Activated T-cell treated with anti-CD3 and anti-CD28 coated beads, Interleukin-2, amount 50 U/mL, for 24 hours (primary cell): ENCODE results near the gene SLC24A1.

Source experiments
- DNase-seq: peaks from one replicate; pipeline ENCODE4 v3.0.0-alpha.2; 2020
- H3K27ac Mint-ChIP-seq: 2 replicates; pipeline ENCODE4 v1.8.0; 2020; ENCODE audit warnings: mild to moderate bottlenecking, mixed read lengths
- H3K27me3 Mint-ChIP-seq: 2 replicates; pipeline ENCODE4 v1.8.0; 2020; ENCODE audit warnings: mixed read lengths
- H3K36me3 Mint-ChIP-seq: 2 replicates; pipeline ENCODE4 v1.8.0; 2020; ENCODE audit warnings: low read depth, mixed read lengths
- H3K4me1 Mint-ChIP-seq: 2 replicates; pipeline ENCODE4 v1.8.0; 2020; ENCODE audit warnings: low read depth, mixed read lengths
- H3K4me3 Mint-ChIP-seq: 2 replicates; pipeline ENCODE4 v1.8.0; 2020; ENCODE audit warnings: mild to moderate bottlenecking, moderate library complexity, mixed read lengths
- H3K9me3 Mint-ChIP-seq: 2 replicates; pipeline ENCODE4 v1.8.0; 2020; ENCODE audit warnings: mixed read lengths

The SLC24A1 gene

DNA sequence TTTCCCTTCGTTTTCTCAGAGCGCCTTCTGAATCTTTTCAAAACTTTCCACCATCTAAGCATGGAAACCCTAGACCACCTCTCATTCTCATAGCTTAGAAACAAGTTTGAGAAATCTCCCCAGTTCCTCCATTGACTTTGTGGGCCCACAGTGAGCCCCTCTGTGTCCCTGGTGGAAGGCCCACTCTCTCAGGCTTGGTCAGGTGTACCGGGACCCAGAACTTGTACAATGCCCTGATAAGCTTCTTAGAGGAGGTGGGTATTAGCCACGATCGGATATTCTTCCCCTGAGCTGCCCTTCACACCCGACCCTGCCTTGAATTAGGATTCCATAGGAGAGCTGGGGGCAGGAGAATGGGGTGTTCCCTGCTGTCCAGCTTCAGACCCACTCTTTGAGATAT is at the start of gene SLC24A1:
TSS of gene SLC24A1 (plus strand) at position 301 of the 400 bp plus-strand sequence. CDS start 2,143 bp downstream, outside the sequence.
- Mint-ChIP-seq H3K4me1 (no peaks in the 10 kb centered on the region), H3K27me3 (no peaks in the 10 kb centered on the region), H3K36me3 (peaks cover 16% of the 10 kb centered on the region), H3K27ac (no peak within 1 kb of the TSS), H3K9me3 (no peaks in the 10 kb centered on the region), H3K4me3 (no peak within 1 kb of the TSS)
- DNase-seq = no peak

DNA sequence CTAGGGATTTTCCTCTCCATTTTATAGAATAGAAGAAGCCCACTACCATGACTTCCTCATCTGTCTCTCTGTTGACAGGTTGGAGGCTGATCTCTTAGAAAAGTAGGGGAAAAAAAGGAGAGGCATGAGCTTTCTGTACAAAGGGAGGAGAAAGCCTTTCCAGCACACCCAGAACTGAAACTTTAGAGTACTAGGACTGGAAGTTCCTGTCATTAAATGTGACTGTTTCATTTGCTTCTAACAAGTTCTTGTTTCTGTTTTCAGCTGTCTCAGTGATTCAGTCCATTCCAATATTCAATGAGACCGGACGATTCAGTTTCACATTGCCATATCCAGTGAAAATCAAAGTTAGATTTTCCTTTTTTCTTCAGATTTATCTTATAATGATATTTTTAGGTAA is 49.8 kb upstream of the SLC24A1 start:
- no peaks in the 10 kb centered on the region for H3K27me3 Mint-ChIP-seq
- no peaks in the 10 kb centered on the region for H3K4me1 Mint-ChIP-seq
- no peak overlapping the region for H3K4me3 Mint-ChIP-seq
- peaks cover 87% of the 10 kb centered on the region for H3K36me3 Mint-ChIP-seq
- H3K9me3 Mint-ChIP-seq = no peaks in the 10 kb centered on the region
- H3K27ac Mint-ChIP-seq = no peak overlapping the region
- no peak for DNase-seq

DNA sequence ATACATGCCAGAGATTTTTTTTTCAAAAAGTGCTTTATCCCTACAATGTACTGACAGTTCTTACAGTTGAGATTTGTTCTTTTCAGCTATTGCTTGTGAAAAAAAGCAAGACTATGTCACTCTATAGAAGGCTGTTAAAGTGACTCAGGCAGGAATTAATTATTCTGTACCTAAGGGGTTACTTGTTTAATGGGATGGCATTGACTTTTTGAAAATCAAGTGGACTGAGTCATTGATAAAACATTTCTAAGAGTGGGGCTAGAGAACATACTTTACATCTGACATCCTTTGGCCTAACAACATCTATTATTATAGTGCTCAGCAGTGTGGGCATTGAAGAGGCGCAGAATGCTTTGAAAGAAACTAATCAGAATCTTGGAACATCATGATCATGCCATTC is 45.1 kb upstream of the SLC24A1 start:
- H3K9me3 Mint-ChIP-seq = no peaks in the 10 kb centered on the region
- peak overlapping the region; percentile 34 for H3K27ac Mint-ChIP-seq
- no peak for DNase-seq
- no peaks in the 10 kb centered on the region for H3K4me1 Mint-ChIP-seq
- H3K27me3 Mint-ChIP-seq = no peaks in the 10 kb centered on the region
- H3K36me3 Mint-ChIP-seq = peaks cover 88% of the 10 kb centered on the region
- H3K4me3 Mint-ChIP-seq = no peak overlapping the region

DNA sequence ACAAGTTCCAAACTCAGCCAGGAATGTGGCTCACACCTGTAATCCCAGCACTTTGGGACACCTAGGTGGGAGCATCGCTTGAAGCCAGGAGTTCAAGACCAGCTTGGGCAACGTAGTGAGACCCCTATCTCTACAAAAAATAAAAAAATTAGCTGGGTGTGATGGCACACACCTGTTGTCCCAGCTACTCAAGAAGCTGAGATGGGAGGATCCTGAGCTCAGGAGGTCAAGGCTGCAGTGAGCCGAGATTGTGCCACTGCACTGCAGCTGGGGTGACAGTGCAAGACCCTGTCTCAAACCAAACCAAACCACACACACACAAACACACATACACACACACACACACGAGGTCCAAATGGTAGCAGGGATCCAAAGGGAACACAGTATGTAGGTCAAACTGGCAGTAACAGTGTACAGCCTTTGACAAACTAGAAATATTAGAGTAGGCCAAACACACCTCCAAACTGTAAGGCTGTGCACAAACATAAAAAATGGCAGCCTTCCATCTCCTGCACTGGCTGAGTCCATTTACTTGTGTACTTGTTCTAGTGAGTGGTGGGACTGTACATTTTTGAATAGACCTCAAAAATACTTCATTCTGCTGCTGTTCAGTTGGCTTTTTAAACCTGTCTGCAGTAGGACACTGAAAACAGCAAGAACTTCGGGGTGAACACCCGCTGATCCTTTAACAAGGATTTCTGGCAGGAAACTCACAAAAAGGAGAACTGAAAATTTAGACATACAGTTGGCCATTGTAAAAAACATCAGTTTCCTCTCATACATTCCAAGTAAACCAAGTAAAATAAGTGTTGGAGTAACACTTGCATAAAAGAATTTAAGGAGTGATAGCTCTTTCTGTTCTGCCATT is 44.4 kb upstream of the SLC24A1 start:
- no peaks in the 10 kb centered on the region for H3K4me1 Mint-ChIP-seq
- peak overlapping the region; percentile 34 for H3K27ac Mint-ChIP-seq
- no peaks in the 10 kb centered on the region for H3K27me3 Mint-ChIP-seq

DNA sequence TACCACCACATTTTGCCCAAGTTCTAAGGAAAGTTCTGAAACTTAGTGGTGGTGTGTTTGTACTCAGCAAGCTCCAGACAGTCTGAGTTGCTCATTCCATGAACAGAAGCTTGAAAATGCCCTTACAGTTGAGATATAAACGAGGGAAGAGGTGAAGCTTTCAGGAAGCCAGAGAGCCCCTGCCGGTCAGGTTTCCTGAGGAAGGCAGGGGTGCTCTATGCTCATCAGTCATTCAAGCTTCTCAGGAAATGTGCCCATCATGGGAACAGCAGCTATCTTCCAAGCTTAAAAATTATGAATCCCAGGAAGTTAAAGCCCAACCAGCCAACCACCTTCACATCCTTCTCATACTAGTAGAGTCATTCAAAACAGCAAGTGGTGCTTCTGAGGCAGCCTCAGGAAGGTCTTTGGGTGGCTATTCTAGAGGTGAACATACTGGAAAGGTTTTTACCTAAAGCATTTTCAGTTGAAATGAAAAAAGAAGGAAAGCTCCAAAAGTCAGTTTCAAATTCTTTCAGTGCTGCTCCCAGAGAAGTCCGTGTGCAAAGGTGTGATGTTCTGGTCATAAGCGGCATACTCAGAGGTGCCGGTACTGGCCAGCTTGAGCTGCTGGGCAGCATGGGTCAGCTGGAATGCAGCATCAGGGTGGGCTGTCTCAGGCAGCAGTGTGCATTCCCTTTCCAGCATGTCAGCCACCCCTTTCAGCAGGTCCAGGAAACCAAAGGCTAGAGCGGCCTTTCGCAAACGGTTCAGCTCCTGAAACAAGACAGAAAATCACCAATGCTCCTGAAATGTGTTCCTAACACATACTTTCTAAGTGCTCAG is 42.6 kb upstream of the SLC24A1 start:
- H3K4me1 Mint-ChIP-seq = peaks cover 11% of the 10 kb centered on the region
- no peaks in the 10 kb centered on the region for H3K27me3 Mint-ChIP-seq
- no peak overlapping the region for H3K4me3 Mint-ChIP-seq
- H3K9me3 Mint-ChIP-seq = no peaks in the 10 kb centered on the region
- H3K36me3 Mint-ChIP-seq = peaks cover 95% of the 10 kb centered on the region
- no peak for DNase-seq
- H3K27ac Mint-ChIP-seq = peak overlapping the region; percentile 87

More for the DNA sequence above, 44.4 kb upstream of the SLC24A1 start:
- Mint-ChIP-seq H3K4me3 (no peak overlapping the region), H3K36me3 (peaks cover 90% of the 10 kb centered on the region), H3K9me3 (no peaks in the 10 kb centered on the region)
- DNase-seq = no peak

DNA sequence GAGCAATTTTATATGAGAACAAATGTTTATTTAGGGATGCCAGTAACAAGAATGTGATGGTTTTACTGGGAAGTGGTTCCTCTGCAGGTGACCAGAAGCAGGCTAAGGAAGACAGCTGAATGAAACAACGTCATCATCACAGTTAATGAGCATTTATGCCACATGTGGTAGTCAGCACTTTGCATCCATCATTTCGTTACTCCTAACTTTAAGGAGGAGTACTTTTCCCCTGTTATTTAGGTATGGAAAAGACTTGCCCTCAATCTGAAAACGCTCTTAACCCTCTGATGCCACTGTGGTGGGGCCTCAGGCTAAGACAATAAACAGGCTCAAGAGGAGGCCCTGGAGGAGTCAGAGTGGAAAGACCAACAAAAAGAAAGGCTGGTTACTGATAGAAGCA is 42.0 kb upstream of the SLC24A1 start:
- Mint-ChIP-seq H3K27me3 (no peaks in the 10 kb centered on the region), H3K9me3 (no peaks in the 10 kb centered on the region), H3K36me3 (peaks cover 95% of the 10 kb centered on the region), H3K4me3 (no peak overlapping the region), H3K27ac (peak overlapping the region; percentile 76), H3K4me1 (peaks cover 18% of the 10 kb centered on the region)
- no peak for DNase-seq

DNA sequence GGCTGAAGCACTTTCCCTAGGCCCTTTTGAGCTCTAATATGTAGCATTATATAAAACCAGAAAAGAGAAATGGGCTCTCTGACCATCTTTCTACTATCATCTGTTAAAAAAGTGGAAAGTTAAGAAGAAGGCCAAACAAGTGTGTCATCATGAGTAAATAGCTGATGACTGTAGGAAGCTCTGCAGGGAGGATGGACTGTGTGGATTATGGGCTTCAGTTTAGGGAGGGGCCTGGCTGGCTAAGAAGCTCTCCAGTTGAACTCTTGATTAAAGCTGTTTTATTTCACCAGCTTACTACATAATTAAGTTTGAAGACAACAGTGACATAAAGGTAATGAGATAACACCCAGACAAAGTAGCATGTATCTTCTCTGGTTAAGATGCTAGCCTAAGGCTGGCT is 41.5 kb upstream of the SLC24A1 start:
- no peak overlapping the region for H3K4me3 Mint-ChIP-seq
- H3K27ac Mint-ChIP-seq = peak overlapping the region; percentile 78
- no peaks in the 10 kb centered on the region for H3K9me3 Mint-ChIP-seq
- H3K36me3 Mint-ChIP-seq = peaks cover 91% of the 10 kb centered on the region
- peaks cover 20% of the 10 kb centered on the region for H3K4me1 Mint-ChIP-seq
- no peaks in the 10 kb centered on the region for H3K27me3 Mint-ChIP-seq
- DNase-seq = no peak

DNA sequence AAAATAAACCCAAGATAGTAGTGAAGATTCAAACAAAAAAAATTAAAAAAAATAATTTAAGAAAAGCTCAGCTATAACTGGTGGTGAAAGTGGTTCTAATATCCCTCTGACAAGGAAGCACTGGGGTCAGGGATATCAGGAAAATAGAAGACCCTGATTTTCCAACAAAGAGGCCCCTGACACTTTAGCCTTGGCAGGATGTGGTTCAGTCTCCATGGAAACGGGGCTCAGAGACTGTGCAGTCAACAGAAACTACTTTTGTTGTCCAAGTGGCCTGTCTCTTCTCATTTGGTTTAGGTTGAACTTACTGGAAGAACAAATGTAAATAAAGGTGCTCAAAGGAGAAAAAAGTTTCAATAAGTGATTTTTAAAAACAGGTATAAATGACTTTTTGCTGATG is 38.0 kb upstream of the SLC24A1 start:
- Mint-ChIP-seq H3K27ac (peak overlapping the region; percentile 86), H3K27me3 (no peaks in the 10 kb centered on the region), H3K4me3 (no peak overlapping the region), H3K9me3 (no peaks in the 10 kb centered on the region), H3K4me1 (peaks cover 26% of the 10 kb centered on the region), H3K36me3 (peaks cover 83% of the 10 kb centered on the region)
- DNase-seq = no peak

DNA sequence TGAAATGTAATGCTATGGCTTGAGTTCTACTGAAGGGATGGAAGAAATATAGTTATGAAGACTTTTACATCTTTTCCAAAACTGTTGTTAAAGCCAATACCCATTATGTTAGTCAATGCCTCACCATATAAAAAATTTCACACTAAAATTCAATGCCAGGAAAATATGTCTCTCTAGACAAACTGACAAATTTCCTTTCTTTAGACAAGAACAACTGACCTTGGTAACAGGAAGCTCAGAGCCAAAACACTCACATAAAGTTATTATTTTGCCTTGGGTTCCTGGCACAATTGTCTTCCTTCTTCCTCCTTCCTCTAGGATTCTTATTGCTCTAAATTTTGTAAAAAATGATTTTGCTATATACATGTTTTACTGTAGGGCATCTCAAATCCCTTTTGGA is 37.5 kb upstream of the SLC24A1 start:
- DNase-seq = no peak
- peaks cover 26% of the 10 kb centered on the region for H3K4me1 Mint-ChIP-seq
- no peaks in the 10 kb centered on the region for H3K27me3 Mint-ChIP-seq
- peak overlapping the region; percentile 86 for H3K27ac Mint-ChIP-seq
- H3K4me3 Mint-ChIP-seq = no peak overlapping the region
- H3K36me3 Mint-ChIP-seq = peaks cover 83% of the 10 kb centered on the region
- H3K9me3 Mint-ChIP-seq = no peaks in the 10 kb centered on the region

DNA sequence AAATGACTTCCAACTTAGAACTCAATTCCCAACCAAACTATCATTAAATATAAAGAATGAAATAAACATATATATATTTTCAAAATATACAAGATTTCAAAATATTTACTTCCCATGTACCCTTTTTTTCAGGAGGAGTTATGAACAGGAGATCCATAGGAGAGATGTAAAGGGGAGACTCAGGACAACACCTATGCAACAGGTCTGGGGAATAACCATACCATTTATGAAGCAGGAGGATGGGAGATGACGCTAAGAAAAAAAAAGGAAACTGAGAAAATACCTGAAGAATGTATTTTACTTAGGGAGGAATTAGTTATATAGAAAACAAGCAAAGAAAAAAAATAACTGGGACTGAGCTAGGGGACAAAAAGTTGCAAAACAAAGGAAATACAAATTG is 34.6 kb upstream of the SLC24A1 start:
- no peak for DNase-seq
- peaks cover 85% of the 10 kb centered on the region for H3K36me3 Mint-ChIP-seq
- H3K27ac Mint-ChIP-seq = no peak overlapping the region
- H3K4me1 Mint-ChIP-seq = peaks cover 26% of the 10 kb centered on the region
- no peaks in the 10 kb centered on the region for H3K9me3 Mint-ChIP-seq
- H3K27me3 Mint-ChIP-seq = no peaks in the 10 kb centered on the region
- no peak overlapping the region for H3K4me3 Mint-ChIP-seq

DNA sequence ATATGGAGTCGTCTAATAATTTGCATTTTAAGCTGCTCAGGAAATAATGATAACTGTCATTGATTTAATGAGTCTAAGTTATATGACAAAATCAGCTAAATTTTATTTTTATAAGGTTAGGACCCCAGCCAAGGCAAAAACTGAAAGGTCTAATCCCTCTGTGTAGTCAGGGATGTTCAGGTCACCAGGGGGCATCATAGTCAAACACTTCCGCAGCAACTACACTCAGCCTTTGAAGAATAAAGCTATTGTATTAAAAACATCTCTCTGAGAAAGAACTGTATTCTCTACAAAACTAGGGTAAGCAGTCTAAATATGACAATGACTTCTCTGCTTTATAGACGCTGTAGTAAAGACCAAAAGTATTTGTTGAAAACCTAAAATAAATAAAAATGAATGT is 25.8 kb upstream of the SLC24A1 start:
- Mint-ChIP-seq H3K27ac (no peak overlapping the region), H3K27me3 (no peaks in the 10 kb centered on the region), H3K9me3 (no peaks in the 10 kb centered on the region), H3K4me1 (peaks cover 2% of the 10 kb centered on the region), H3K36me3 (peaks cover 93% of the 10 kb centered on the region), H3K4me3 (no peak overlapping the region)
- no peak for DNase-seq

DNA sequence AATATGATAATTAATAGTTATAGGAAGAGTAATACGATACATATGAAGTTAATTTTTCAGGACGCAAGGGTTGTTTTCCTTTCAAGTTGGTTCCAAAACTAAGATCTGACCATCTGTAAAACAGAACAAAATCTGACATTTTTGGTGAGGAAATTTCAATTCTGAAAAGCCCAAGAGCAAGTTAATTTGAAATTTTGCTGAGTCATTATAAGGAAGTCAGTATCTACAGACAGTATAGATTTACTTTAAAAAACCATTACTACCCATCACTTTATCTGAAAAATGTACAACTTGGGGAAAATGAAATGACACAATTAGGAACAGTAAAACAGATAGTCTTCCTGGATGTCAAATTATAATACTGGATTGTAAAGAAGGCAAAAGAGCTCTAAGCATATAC is 23.3 kb upstream of the SLC24A1 start:
- Mint-ChIP-seq H3K9me3 (no peaks in the 10 kb centered on the region), H3K27me3 (no peaks in the 10 kb centered on the region), H3K4me1 (peaks cover 2% of the 10 kb centered on the region), H3K27ac (peak overlapping the region; percentile 59), H3K4me3 (no peak overlapping the region), H3K36me3 (peaks cover 90% of the 10 kb centered on the region)
- DNase-seq = no peak

DNA sequence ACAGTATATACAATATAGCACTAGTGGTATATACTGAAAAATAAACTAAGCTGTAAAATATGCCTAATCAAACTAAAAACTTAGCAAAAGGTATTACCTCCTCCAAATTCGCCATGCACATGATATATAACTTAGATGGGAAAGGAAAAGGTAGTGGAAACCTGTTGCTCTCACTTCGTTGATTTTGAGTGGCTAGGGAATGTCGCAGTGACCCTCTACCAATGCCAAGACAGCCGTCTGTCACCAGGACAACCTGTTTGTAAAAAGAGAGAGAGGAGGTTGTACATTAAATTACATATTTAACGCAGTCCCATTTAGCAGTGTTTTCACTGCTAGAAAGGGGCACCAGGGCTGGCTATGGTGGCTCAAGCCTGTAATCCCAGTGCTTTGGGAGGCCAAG is 22.1 kb upstream of the SLC24A1 start:
- Mint-ChIP-seq H3K27ac (peak overlapping the region; percentile 18), H3K27me3 (no peaks in the 10 kb centered on the region), H3K36me3 (peaks cover 91% of the 10 kb centered on the region), H3K9me3 (no peaks in the 10 kb centered on the region), H3K4me3 (no peak overlapping the region), H3K4me1 (peaks cover 2% of the 10 kb centered on the region)
- DNase-seq = no peak

DNA sequence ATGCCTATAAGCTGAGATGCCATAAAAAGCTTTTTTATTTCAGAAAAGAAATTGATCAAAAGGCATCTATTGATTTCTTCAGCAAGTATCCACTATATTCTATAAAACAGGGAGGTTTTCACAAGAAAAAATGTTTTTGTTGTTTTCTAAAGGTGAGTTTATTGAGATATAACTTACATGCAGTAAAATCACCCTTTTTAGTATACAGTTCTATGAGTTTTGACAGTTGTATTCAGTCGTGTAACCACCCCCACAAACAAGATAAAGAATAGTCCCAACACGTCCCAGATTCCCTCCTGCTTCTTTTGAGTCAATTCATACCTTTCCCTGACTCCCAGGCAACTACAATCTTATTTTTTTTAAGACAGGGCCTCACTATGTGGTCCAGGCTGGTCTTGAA is 18.6 kb upstream of the SLC24A1 start:
- no peak for DNase-seq
- no peaks in the 10 kb centered on the region for H3K27me3 Mint-ChIP-seq
- H3K9me3 Mint-ChIP-seq = no peaks in the 10 kb centered on the region
- H3K4me1 Mint-ChIP-seq = peaks cover 13% of the 10 kb centered on the region
- H3K4me3 Mint-ChIP-seq = no peak overlapping the region
- peaks cover 84% of the 10 kb centered on the region for H3K36me3 Mint-ChIP-seq
- no peak overlapping the region for H3K27ac Mint-ChIP-seq

DNA sequence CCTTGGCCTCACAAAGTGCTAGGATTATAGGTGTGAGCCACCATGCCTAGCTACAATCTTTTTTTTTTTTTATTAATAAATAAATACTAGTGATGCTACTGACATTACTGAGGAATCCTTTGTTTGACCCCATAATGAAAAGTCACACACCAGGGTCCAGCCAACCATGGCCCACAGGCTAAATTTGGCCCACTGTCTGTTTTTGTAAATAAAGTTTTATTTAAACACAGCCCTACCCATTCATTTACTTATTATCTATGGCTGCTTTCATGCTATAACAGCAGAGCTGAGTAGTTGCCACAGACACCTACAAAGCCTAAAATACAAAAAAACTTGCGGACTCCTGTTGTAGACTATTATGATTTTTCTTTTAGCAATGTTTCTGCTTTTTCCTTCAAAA is 18.2 kb upstream of the SLC24A1 start:
- no peak for DNase-seq
- H3K9me3 Mint-ChIP-seq = no peaks in the 10 kb centered on the region
- no peaks in the 10 kb centered on the region for H3K27me3 Mint-ChIP-seq
- peaks cover 81% of the 10 kb centered on the region for H3K36me3 Mint-ChIP-seq
- H3K27ac Mint-ChIP-seq = no peak overlapping the region
- no peak overlapping the region for H3K4me3 Mint-ChIP-seq
- H3K4me1 Mint-ChIP-seq = peaks cover 15% of the 10 kb centered on the region
